Measurements from ENCODE around the gene ZFHX3. TPM values are rescaled to one million over a fixed set of nuclear protein-coding genes. Genes with fewer than 3 reads are reported as not detected.

Gene ZFHX3
- total and polyA plus RNA-seq, 11 donors: 3.8 to 21.6 (median 13.6) TPM

GRCh38 chr16:72743011-72743761 is 304.7 kb downstream of the ZFHX3 start:
- ATAC-seq: no peak
- DNase-seq: no peak
- Histone ChIP-seq H3K4me1 (no peaks in the 10 kb centered on the region), H3K4me3 (no peak overlapping the region), H3K9me3 (no peaks in the 10 kb centered on the region), H3K27ac (no peak overlapping the region), H3K36me3 (no peaks in the 10 kb centered on the region), H3K27me3 (no peaks in the 10 kb centered on the region)
- intact Hi-C loops (cut with DNase I): no loop called here
- no peak for TF ChIP-seq POLR2A (IDR thresholded peaks at IDR 0.05)
- no peak for TF ChIP-seq CTCF (IDR thresholded peaks at IDR 0.05)
- WGBS, 4 donors: 87 to 92% (median 88%) methylated on average over 8 of the region's 8 CpGs

GRCh38 chr16:72740347-72740746 is 307.6 kb downstream of the ZFHX3 start:
- Histone ChIP-seq H3K4me3 (no peak overlapping the region), H3K36me3 (no peaks in the 10 kb centered on the region), H3K27ac (no peak overlapping the region), H3K4me1 (no peaks in the 10 kb centered on the region), H3K27me3 (no peaks in the 10 kb centered on the region), H3K9me3 (peaks cover 0 to 2% (median 0%) of the 10 kb centered on the region in 12 donors)
- intact Hi-C loops (cut with DNase I): no loop called here
- no peak for ATAC-seq
- DNase-seq: no peak
- TF ChIP-seq POLR2A (IDR thresholded peaks at IDR 0.05): no peak
- no peak for TF ChIP-seq CTCF (IDR thresholded peaks at IDR 0.05)
- WGBS, 4 donors: 55 to 65% (median 61%) methylated on average over 2 of the region's 2 CpGs

- Histone ChIP-seq H3K4me1 (no peaks in the 10 kb centered on the region), H3K9me3 (peaks cover 0 to 9% (median 0%) of the 10 kb centered on the region in 12 donors), H3K4me3 (no peak overlapping the region), H3K27me3 (no peaks in the 10 kb centered on the region), H3K27ac (no peak overlapping the region), H3K36me3 (no peaks in the 10 kb centered on the region)
- TF ChIP-seq POLR2A (IDR thresholded peaks at IDR 0.05): no peak
- no peak for TF ChIP-seq CTCF (IDR thresholded peaks at IDR 0.05)
- DNase-seq (no peak), ATAC-seq (no peak)
- intact Hi-C loops (cut with DNase I): no loop called here
- 38 to 55% (median 46%) methylated on average over 1 of the region's 1 CpG for WGBS, 4 donors
Observed at GRCh38 chr16:72739577-72739976, 308.4 kb downstream of the ZFHX3 start.

GRCh38 chr16:72736074-72736473 is 311.9 kb downstream of the ZFHX3 start:
- H3K36me3 ChIP-seq: no peaks in the 10 kb centered on the region
- H3K4me1 ChIP-seq: no peaks in the 10 kb centered on the region
- TF ChIP-seq POLR2A (IDR thresholded peaks at IDR 0.05) (no peak), CTCF (IDR thresholded peaks at IDR 0.05) (no peak)
- ATAC-seq (no peak), DNase-seq (no peak)
- no peak overlapping the region for H3K27ac ChIP-seq
- WGBS, 4 donors: 78 to 81% (median 79%) methylated on average over 2 of the region's 2 CpGs; no CpG with 5 or more reads in 1 of the 4 donors
- H3K9me3 ChIP-seq: peaks cover 0 to 33% (median 2%) of the 10 kb centered on the region in 12 donors
- H3K27me3 ChIP-seq: no peaks in the 10 kb centered on the region
- intact Hi-C loops (cut with DNase I): no loop called here
- H3K4me3 ChIP-seq: no peak overlapping the region

All from heart left ventricle (tissue), 16 donors.